ENCODE data around the gene MYO16.

DNA sequence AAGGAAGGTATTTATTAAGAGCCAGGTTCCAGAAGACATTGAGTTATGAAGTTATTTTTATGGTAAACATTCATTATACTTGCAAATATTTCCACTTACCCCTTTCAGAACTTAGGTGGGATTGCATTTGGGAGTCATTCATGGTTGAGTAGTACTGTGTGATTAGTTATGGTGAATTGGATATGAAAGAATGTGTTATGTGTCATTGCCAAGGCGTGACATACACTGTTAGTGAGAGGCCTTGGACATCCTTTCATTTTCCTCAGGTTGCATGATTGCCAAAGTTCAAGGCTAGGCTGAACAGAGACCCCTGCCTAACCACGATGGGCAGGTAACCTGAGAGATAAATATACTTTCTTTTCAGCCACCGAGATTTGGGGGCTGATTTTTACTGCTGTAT lies 40.9 kb upstream of the MYO16 start:
- TF ChIP-seq RFX5 (IDR thresholded peaks at IDR 0.05) (no peak), ZFP36 (IDR thresholded peaks at IDR 0.05; ENCODE audit: borderline replicate concordance, partially characterized antibody) (no peak), ZSCAN20 (CRISPR knock-in tag; IDR thresholded peaks at IDR 0.05) (no peak), HOXA7 (CRISPR knock-in tag; IDR thresholded peaks at IDR 0.05) (no peak), MYC (IDR thresholded peaks at IDR 0.05; ENCODE audit: borderline replicate concordance, low read length) (no peak), EP300 (IDR thresholded peaks at IDR 0.05) (no peak), ZNF302 (CRISPR knock-in tag; IDR thresholded peaks at IDR 0.05) (no peak)
- TF ChIP-seq, protein P1, sequence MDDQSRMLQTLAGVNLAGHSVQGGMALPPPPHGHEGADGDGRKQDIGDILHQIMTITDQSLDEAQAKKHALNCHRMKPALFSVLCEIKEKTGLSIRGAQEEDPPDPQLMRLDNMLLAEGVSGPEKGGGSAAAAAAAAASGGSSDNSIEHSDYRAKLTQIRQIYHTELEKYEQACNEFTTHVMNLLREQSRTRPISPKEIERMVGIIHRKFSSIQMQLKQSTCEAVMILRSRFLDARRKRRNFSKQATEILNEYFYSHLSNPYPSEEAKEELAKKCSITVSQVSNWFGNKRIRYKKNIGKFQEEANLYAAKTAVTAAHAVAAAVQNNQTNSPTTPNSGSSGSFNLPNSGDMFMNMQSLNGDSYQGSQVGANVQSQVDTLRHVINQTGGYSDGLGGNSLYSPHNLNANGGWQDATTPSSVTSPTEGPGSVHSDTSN (IDR thresholded peaks at IDR 0.05): no peak
- TF ChIP-seq, protein P2, sequence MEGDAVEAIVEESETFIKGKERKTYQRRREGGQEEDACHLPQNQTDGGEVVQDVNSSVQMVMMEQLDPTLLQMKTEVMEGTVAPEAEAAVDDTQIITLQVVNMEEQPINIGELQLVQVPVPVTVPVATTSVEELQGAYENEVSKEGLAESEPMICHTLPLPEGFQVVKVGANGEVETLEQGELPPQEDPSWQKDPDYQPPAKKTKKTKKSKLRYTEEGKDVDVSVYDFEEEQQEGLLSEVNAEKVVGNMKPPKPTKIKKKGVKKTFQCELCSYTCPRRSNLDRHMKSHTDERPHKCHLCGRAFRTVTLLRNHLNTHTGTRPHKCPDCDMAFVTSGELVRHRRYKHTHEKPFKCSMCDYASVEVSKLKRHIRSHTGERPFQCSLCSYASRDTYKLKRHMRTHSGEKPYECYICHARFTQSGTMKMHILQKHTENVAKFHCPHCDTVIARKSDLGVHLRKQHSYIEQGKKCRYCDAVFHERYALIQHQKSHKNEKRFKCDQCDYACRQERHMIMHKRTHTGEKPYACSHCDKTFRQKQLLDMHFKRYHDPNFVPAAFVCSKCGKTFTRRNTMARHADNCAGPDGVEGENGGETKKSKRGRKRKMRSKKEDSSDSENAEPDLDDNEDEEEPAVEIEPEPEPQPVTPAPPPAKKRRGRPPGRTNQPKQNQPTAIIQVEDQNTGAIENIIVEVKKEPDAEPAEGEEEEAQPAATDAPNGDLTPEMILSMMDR (IDR thresholded peaks at IDR 0.05): no peak
